Activated T-cell treated with anti-CD3 and anti-CD28 coated beads, Interleukin-2, amount 50 U/mL, for 1 hour (primary cell): ENCODE data around the gene SLITRK2.

Experiments
- DNase-seq: peaks from one replicate; pipeline ENCODE4 v3.0.0-alpha.2; 2020

SLITRK2 gene

DNA sequence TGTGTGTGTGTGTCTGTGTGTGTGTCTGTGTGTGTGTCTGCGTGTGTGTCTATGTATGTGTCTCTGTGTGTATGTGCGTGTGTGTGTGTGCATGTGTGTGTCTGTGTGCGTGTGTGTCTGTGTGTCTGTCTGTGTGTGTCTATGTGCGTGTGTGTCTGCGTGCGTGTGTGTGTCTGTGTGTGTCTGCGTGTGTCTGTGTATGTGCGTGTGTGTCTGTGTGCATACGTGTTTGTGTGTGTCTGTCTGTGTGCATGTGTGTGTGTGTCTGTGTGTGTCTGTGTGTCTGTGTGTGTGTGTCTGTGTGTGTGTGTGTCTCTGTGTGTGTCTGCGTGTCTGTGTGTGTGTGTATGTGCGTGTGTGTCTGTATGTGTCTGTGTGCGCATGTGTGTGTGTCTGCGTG is 35.6 kb downstream of the SLITRK2 start:
- no peak for DNase-seq

DNA sequence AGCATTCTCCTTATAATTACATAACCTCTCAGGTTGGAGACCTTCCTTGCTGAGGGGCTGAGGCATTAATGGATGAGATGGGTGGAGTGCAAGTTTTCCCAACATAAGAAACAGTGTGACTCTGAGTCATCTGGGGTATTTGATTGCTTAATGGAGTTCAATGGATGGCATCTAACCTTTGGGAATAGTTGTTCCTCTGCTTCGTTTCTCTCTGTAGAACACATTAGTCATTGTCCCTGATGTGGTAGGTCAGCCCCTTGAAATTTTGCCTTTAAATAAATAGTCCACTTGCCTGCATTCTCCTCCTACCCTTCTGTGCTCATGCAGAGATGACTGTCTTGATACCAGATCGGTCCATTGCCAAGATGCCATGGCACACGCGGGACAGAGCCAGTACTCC is 38.6 kb downstream of the SLITRK2 start:
- DNase-seq: no peak

GRCh38 chrX:145861818-145862217 is 44.2 kb downstream of the SLITRK2 start:
- no peak for DNase-seq

GRCh38 chrX:145865082-145865481 is 47.5 kb downstream of the SLITRK2 start:
- no peak for DNase-seq
